ENCODE data around the gene LPP. TPM values are rescaled to one million over a fixed set of nuclear protein-coding genes. Genes with fewer than 3 reads are reported as not detected.

The LPP gene
- total RNA-seq, 6 donors from 2014 or later, result 86.0 to 196 (median 160) TPM

DNA sequence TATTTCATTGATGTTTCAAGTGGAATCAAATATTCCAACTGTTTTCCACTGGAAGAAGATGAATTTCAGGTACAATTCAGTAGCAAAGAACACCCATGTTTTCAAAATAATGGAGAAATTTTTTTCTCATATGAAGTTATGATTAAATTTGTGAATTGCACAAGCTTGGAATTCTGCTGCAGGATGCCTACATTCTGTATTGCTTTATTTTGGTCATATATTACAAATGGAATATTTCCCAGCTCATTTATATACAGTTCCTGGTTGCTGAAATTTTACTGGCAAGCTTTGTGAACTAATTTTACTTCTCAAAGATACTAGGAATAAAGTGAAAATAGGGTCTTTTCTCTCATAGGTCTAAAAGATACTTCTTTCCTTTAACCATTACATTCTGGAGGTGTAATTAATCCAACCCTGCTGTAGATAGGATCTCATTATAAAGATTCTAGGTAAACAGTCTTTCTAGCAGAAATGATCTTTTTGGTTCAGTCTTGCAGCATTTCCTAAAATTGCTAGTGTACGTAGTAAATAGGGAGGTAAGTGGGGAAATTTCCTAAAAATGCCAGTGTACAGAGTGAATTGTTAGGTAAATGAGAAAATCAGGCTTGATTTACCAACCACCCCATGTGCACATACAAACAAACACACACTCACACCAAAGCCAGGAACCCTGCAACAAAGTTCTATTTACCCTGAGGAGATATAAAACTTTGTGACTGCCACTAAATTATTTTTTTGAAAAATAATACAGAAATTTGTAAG, 624.3 kb downstream of the LPP start:
- WGBS, 2 donors, result 82 to 93% methylated on average over 1 of the region's 1 CpG
- DNase-seq (no peak), ATAC-seq (ENCODE audit: low FRiP score in 2 of 2) (no peak)
- Histone ChIP-seq H3K4me3 (no peak overlapping the region), H3K9me3 (no peaks in the 10 kb centered on the region), H3K4me1 (peaks cover 22 to 45% (median 34%) of the 10 kb centered on the region in 4 donors), H3K36me3 (no peaks in the 10 kb centered on the region), H3K27ac (no peak overlapping the region), H3K27me3 (no peaks in the 10 kb centered on the region)
- TF ChIP-seq, protein P1, sequence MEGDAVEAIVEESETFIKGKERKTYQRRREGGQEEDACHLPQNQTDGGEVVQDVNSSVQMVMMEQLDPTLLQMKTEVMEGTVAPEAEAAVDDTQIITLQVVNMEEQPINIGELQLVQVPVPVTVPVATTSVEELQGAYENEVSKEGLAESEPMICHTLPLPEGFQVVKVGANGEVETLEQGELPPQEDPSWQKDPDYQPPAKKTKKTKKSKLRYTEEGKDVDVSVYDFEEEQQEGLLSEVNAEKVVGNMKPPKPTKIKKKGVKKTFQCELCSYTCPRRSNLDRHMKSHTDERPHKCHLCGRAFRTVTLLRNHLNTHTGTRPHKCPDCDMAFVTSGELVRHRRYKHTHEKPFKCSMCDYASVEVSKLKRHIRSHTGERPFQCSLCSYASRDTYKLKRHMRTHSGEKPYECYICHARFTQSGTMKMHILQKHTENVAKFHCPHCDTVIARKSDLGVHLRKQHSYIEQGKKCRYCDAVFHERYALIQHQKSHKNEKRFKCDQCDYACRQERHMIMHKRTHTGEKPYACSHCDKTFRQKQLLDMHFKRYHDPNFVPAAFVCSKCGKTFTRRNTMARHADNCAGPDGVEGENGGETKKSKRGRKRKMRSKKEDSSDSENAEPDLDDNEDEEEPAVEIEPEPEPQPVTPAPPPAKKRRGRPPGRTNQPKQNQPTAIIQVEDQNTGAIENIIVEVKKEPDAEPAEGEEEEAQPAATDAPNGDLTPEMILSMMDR (IDR thresholded peaks at IDR 0.05), result no peak
- TF ChIP-seq POLR2AphosphoS5 (IDR thresholded peaks at IDR 0.05), result no peak
- TF ChIP-seq POLR2A (IDR thresholded peaks at IDR 0.05), result no peak
- no peak for TF ChIP-seq EP300 (IDR thresholded peaks at IDR 0.05)

DNA sequence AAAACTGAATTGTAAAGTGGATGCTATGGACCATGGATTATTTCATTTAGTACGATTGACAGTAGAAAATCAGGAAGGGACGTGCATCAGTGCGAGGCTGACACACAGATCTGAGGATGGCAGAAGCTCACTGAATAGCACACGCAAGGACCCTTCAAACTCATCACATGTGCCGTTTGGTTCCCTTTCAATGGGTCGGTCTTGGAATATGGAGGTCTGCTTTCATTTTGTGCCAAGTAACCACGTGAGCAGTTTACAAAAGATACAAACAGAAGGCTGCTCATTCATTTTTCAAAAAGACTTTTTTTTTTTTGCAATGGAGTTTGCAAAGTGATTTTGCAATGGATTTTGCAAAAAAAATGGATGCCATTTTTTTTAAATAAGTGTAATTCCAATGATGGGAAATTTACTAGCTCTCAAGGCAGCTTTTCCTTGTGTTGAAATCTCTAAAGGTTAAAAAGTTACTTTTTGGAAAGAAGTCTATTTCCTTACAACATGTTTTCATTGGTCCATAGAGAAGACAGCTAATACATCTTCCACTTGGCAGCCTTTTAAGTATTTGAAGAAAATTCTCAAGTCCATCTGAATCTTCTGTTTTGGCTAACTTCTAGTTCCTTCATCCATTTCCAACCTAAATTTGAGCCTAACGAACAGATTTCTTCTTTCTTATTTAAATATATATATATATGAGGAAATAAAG, 625.5 kb downstream of the LPP start:
- TF ChIP-seq POLR2A (IDR thresholded peaks at IDR 0.05) (no peak), EP300 (IDR thresholded peaks at IDR 0.05) (no peak)
- H3K9me3 ChIP-seq, result no peaks in the 10 kb centered on the region
- H3K4me3 ChIP-seq, result no peak overlapping the region
- WGBS, 2 donors, result 73 to 80% methylated on average over 8 of the region's 8 CpGs
- H3K4me1 ChIP-seq, result peaks cover 22 to 42% (median 33%) of the 10 kb centered on the region in 4 donors
- no peaks in the 10 kb centered on the region for H3K36me3 ChIP-seq
- H3K27ac ChIP-seq, result peak overlapping the region; percentile 76 to 86 (median 82)
- ATAC-seq (ENCODE audit: low FRiP score in 2 of 2), result peak in 1 of 2 donors; percentile 38
- H3K27me3 ChIP-seq, result no peaks in the 10 kb centered on the region
- DNase-seq, result no peak

DNA sequence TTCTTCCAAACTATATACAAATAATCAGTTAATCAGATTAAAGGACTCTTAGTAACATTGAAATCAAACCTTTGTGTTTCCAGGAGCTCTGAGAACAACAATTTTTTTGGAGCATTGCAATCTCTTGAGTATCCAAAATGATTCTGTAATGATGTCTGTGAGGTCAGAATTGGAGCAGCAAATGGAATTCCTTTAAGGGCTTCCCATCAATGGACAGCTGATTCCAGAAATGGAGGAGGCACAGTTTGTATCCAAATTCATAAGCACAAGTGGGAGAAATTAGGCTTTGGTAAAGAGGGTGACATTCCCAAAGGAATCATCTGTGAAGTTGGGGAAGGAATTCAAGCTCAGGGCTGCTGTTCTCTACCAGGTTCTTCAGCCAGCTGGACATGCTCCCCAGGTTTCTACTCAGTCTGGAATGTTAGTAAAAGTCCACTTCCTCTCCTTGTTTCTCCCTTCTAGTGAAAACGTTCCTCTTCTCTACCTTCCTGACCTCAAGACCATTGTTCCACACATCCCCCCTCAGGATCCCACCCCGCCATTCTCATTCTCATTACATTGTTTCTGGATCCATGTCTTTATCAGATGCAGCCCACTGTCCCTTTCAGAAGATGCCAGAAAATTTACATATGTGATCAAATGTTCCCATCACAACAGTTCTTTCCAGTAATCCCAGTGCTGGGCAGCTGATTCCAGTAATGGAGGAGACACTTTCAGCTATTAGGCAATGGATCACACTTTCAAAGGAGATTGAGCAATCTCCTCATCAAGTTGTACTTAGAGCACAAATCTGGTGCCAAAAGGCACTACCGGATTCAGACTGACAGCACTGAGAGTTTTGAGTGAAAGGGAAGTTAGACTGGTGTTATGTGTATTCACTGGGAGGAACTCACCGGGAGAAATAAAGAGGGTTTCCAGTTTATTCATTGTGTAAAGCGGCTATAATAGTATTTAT, 626.5 kb downstream of the LPP start:
- ATAC-seq (ENCODE audit: low FRiP score in 2 of 2), result peak; percentile 83 to 88
- peak in 1 of 2 donors; percentile 75 for DNase-seq
- H3K4me1 ChIP-seq, result peaks cover 22 to 42% (median 33%) of the 10 kb centered on the region in 4 donors
- TF ChIP-seq, protein P1 (IDR thresholded peaks at IDR 0.05), result no peak
- TF ChIP-seq EP300 (IDR thresholded peaks at IDR 0.05) (peak; percentile 98 to 100 (median 99)), POLR2A (IDR thresholded peaks at IDR 0.05) (peak in 1 of 4 donors; percentile 16), POLR2AphosphoS5 (IDR thresholded peaks at IDR 0.05) (peak; percentile 89 to 99)
- no peaks in the 10 kb centered on the region for H3K36me3 ChIP-seq
- no peaks in the 10 kb centered on the region for H3K9me3 ChIP-seq
- peak overlapping the region; percentile 76 to 86 (median 82) for H3K27ac ChIP-seq
- no peak overlapping the region for H3K4me3 ChIP-seq
- 46 to 48% methylated on average over 5 of the region's 5 CpGs for WGBS, 2 donors
- H3K27me3 ChIP-seq, result no peaks in the 10 kb centered on the region

DNA sequence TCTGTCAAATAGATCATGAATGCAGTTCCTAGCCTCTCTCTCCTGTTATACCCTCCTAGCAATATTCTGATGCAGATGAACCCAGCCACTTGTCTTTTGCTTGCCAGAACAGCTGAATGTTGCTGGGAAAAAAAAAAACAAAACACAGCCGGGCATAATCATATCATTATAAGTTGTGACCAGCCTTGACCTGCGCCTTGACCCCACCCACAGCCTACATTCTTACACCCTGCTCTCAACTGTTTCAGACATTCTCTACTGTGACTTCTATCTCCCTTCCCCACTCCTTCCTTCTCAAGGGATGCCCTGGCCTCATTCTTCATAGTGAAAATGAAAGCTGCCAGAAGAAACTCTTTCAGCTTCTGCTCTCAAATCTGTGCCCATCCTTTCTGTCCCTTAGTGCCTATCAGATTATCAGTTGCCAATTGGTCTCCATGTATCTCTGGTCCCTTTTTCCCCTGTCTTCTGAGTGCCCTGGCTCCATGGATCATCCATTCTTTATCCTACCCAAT, 628.7 kb downstream of the LPP start:
- peaks cover 22 to 43% (median 35%) of the 10 kb centered on the region in 4 donors for H3K4me1 ChIP-seq
- no peak for ATAC-seq (ENCODE audit: low FRiP score in 2 of 2)
- H3K4me3 ChIP-seq, result no peak overlapping the region
- DNase-seq, result no peak
- H3K27ac ChIP-seq, result peak overlapping the region in 3 of 4 donors; percentile 30 to 42 (median 39)
- TF ChIP-seq POLR2AphosphoS5 (IDR thresholded peaks at IDR 0.05) (no peak), EP300 (IDR thresholded peaks at IDR 0.05) (no peak), POLR2A (IDR thresholded peaks at IDR 0.05) (no peak)
- TF ChIP-seq, protein P1 (IDR thresholded peaks at IDR 0.05), result no peak
- WGBS, 2 donors, result 71 to 80% methylated on average over 2 of the region's 2 CpGs
- no peaks in the 10 kb centered on the region for H3K27me3 ChIP-seq
- no peaks in the 10 kb centered on the region for H3K36me3 ChIP-seq
- H3K9me3 ChIP-seq, result no peaks in the 10 kb centered on the region
